Measurements from ENCODE around the gene MEGF10.
"Not testable (repeated sequence)": the region's sequence is repeated elsewhere in the genome, so short reads cannot be mapped to it uniquely, and the experiment has no call there.

Gene MEGF10

GRCh38 chr5:127290019-127290945 lies at the start of gene MEGF10:
MEGF10 (plus strand) TSS chr5:127290796; CDS start chr5:127331309, 40,513 bp downstream.
- DNase-seq (ENCODE audit: low spot score) = peak; percentile 35

GRCh38 chr5:127243011-127243410 lies 47.6 kb upstream of the MEGF10 start:
- DNase-seq (ENCODE audit: low spot score) = no peak

DNA sequence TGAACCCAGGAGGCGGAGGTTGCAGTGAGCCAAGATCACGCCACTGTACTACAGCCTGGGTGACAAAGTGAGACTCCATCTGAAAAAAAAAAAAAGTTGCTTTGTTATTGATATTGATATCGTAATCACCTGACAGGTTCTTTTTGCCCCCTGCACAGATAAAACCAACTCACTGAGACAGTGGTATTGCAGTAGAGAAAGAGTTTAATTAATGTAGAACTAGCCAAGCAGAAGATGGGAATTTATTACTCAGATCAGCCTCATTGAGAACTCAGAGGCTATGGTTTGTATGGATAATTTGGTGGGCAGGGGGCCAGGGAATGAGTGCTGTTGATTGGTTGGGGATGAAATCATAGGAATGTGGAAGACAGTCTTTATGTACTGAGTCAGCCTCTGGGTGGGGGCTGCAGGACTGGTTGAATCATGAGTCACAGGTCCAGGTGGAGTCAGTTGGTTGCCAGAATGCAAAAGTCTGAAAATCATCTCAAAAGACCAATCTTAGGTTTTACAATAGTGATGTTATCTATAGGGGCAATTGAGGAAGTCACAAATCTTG lies 35.8 kb upstream of the MEGF10 start:
- peak; percentile 84 for DNase-seq (ENCODE audit: low spot score)

DNA sequence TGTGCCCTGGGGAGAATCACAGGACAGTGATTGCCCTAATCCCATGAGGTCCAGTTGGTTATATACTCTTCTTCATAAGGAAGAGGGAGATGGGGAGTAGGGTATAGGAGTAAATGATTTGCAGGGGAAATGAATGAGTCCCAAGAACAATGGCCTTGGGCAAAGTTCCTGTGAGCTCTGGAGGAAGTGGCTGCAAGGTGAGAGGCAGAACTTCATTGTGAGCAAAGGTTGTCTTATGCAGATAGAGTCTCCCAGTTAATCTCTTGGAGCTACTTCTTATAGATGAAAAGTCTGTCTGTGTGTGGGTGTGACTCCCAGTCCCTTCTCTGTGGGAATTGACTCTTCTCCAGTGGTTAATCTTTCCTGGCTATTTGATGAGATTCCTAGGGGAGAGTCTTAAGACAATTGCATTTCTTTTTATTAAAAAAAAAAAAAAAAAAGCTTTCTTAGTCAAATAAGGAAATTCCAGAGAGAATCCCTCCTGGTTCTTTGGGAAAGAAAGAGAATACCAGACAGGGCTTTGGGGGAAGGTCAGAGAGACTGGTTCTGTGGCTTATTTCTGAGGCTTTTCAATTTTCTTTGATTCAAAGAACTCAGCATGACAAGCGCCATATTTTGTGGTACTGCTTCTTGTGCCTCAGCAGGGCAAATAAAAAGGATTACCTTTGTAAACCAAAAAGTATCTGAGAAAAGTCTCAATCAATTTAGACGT lies 33.6 kb upstream of the MEGF10 start:
- DNase-seq (ENCODE audit: low spot score) = no peak

- no peak for DNase-seq (ENCODE audit: low spot score)
These were observed 29.9 kb upstream of the MEGF10 start for GRCh38 chr5:127260686-127261085.

GRCh38 chr5:127265473-127265872 lies 25.1 kb upstream of the MEGF10 start:
- DNase-seq (ENCODE audit: low spot score) = not testable (repeated sequence)

GRCh38 chr5:127268342-127268741 lies 22.3 kb upstream of the MEGF10 start:
- not testable (repeated sequence) for DNase-seq (ENCODE audit: low spot score)

GRCh38 chr5:127270713-127271112 lies 19.9 kb upstream of the MEGF10 start:
- not testable (repeated sequence) for DNase-seq (ENCODE audit: low spot score)

DNA sequence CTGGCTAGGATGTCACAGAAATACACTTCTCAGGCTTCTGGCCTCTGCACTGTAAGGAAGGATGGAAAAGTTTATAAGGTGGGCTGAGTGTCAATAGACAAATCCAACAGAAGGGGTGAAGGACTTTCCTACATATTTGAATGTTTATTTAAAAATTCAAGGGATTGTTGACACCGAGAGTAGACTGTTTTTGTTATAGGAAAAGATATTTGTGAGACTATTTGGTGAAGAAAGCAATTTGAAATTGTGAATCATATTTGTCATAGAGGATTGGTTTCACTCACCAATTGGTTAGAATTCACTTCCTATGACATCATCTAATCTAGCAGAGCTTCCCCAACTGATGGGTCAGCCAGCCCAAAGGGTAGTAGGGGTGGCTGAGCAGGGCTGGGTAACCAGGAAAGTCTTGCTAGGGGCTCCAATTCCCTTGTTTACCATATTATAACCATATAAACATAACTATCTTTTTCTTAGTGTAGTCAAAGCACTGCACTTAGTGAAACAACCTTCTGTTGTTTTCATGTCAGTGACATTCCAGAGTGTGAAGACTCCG lies 14.9 kb upstream of the MEGF10 start:
- DNase-seq (ENCODE audit: low spot score) = peak; percentile 21

GRCh38 chr5:127280491-127281220 lies 9.9 kb upstream of the MEGF10 start:
- no peak for DNase-seq (ENCODE audit: low spot score)

GRCh38 chr5:127281609-127282008 lies 9.0 kb upstream of the MEGF10 start:
- DNase-seq (ENCODE audit: low spot score) = no peak

DNA sequence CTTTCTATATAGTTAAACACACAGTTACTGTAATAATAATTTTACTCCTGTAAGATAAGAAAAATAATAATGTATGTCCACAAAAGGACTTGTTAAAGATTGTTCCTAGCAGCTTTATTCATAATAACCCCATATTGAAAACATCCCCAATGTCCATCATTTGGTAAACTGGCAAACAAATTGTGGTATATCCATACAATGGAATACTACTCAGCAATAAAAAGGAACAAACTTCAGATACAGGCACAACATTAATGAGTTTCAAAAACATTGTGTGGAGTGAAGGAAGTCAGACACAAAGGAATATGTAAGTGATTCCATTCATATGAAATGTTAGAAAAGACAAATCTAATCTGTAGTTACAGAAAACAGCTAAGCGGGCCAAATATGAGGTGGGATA lies 1.9 kb upstream of the MEGF10 start:
- DNase-seq (ENCODE audit: low spot score) = no peak

- peak; percentile 3 for DNase-seq (ENCODE audit: low spot score)
These were observed 524 bp downstream of the MEGF10 start for GRCh38 chr5:127290946-127291693.

- DNase-seq (ENCODE audit: low spot score) = no peak
These were observed 1.6 kb downstream of the MEGF10 start for GRCh38 chr5:127292030-127292735.

- DNase-seq (ENCODE audit: low spot score) = no peak
These were observed 2.8 kb downstream of the MEGF10 start for GRCh38 chr5:127293373-127293772.

DNA sequence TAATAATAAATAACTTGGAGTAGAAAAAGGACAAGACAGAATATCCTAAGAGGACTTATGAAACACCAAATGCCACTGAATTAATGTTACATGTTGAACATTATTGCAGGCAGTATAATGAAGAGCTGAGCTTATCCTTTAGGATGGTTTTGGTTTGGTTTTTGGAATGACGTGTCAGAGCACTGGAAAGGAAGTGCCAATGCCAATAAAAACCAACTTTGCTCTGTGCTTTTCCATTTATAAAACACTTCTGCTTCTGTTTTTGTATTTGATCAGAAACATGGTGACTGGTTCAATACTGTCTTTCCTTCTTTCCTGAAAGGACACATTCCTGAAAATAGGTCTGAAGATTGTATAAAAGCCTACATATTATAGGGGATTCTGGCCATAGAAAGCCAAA lies 4.2 kb downstream of the MEGF10 start:
- no peak for DNase-seq (ENCODE audit: low spot score)

- no peak for DNase-seq (ENCODE audit: low spot score)
These were observed 4.9 kb downstream of the MEGF10 start for GRCh38 chr5:127295454-127295853.

- peak; percentile 52 for DNase-seq (ENCODE audit: low spot score)
These were observed 5.7 kb downstream of the MEGF10 start for GRCh38 chr5:127296321-127296720.

DNA sequence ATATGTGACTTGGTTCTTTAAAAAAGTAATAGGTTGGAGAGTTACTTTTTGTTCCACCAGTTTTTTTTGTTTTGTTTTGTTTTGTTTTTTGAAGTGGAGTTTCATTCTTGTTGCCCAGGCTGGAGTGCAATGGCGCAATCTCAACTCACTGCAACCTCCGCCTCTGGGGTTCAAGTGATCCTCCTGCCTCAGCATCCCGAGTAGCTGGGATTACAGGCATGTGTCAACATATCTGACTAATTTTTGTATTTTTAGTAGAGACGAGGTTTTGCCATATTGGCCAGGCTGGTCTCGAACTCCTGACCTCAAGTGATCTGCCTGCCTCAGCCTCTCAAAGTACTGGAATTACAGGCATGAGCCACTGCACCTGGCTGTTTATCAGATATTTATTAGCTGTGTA lies 6.3 kb downstream of the MEGF10 start:
- not testable (repeated sequence) for DNase-seq (ENCODE audit: low spot score)

GRCh38 chr5:127297348-127298035 lies 6.9 kb downstream of the MEGF10 start:
- DNase-seq (ENCODE audit: low spot score) = no peak

Measured in kidney tubule cell (primary cell).